Lung (tissue), 12 donors: ENCODE data around the gene PTPRN2. TPM values are rescaled to one million over a fixed set of nuclear protein-coding genes. Genes with fewer than 3 reads are reported as not detected.

ENCODE experiments used
- ATAC-seq: fragments of 200-7000 bp; cut with Tn5 transposase; one replicate; pipeline ENCODE4 v1.9.1; 2020; ENCODE audit warnings: moderate number of reproducible peaks; ENCODE audit not compliant: insufficient read depth, low FRiP score
- DNase-seq, 3 donors: peaks; one replicate each; pipeline ENCODE4 v3.0.0-alpha.2; 2013 to 2017
- H3K27ac ChIP-seq, 2 donors: one replicate each; pipeline ENCODE4 v1.5.1; 2013; ENCODE audit warnings: mild to moderate bottlenecking in 2 of 2, moderate library complexity in 2 of 2, control low read depth in 1 of 2, inconsistent platforms in 1 of 2, low read depth in 1 of 2, low read length in 1 of 2
- H3K27me3 ChIP-seq, 3 donors: one replicate each; pipeline ENCODE4 v1.5.1; 2013; ENCODE audit warnings: low read length in 2 of 3; ENCODE audit not compliant: control insufficient read depth in 3 of 3, insufficient read depth in 3 of 3
- H3K36me3 ChIP-seq, 4 donors: one replicate each; pipeline ENCODE4 v1.5.1; 2013; ENCODE audit warnings: low read length in 4 of 4, mild to moderate bottlenecking in 1 of 4, moderate library complexity in 1 of 4; ENCODE audit not compliant: control insufficient read depth in 4 of 4, insufficient read depth in 4 of 4
- H3K4me1 ChIP-seq, 5 donors: one replicate each; pipeline ENCODE4 v1.5.1; 2013; ENCODE audit warnings: low read length in 5 of 5, mild to moderate bottlenecking in 2 of 5, moderate library complexity in 1 of 5; ENCODE audit not compliant: control insufficient read depth in 5 of 5, insufficient read depth in 5 of 5
- H3K4me3 ChIP-seq: one replicate; pipeline ENCODE4 v1.5.1; 2013; ENCODE audit warnings: mild to moderate bottlenecking, control low read depth, moderate library complexity
- H3K9ac ChIP-seq, 2 donors: one replicate each; pipeline ENCODE4 v1.5.1; 2013; ENCODE audit warnings: low read length in 2 of 2, control low read depth in 1 of 2; ENCODE audit not compliant: insufficient read depth in 1 of 2
- H3K9me3 ChIP-seq, 4 donors: one replicate each; pipeline ENCODE4 v1.5.1; 2013; ENCODE audit warnings: low read length in 3 of 4, mild to moderate bottlenecking in 1 of 4, moderate library complexity in 1 of 4; ENCODE audit not compliant: control insufficient read depth in 4 of 4, insufficient read depth in 3 of 4
- WGBS, 2 donors: extraction: QIAGEN DNeasy Blood & Tissue Kit; methylation state at CpG; one replicate each; pipeline ENCODE4 v1.1.7; 2013; 5-methylcytosine and 5-hydroxymethylcytosine counted together
- polyA plus RNA-seq, 2 donors: library from polyadenylated mRNA; stranded (reverse); fragments of 200-250 nt; gene quantifications; one replicate each; pipeline ENCODE4 v1.2.1, GENCODE V29; 2013
- total RNA-seq, 2 donors: library from RNA; depleted of rRNA in 1 of 2; stranded (reverse); fragments of >200 nt in 1 of 2; gene quantifications; one replicate each; pipeline ENCODE4 v1.2.1, GENCODE V29; 2014 to 2021
- TF ChIP-seq, protein P1 (sequence below): IDR thresholded peaks from 2 replicates; pipeline ENCODE4 v1.5.1; 2012; ENCODE audit warnings: mild to moderate bottlenecking; ENCODE audit errors: control extremely low read depth, extremely low read depth
- donor health status: control.
- donor health status: control.
- donor health status: Bipolar disorder and iron deficiency.
- donor health status: healthy.
- donor health status: DM: yes; HTN: yes; CAD: no.

PTPRN2 gene
- total and polyA plus RNA-seq, 4 donors, result 2.1 to 7.4 (median 4.4) TPM

DNA sequence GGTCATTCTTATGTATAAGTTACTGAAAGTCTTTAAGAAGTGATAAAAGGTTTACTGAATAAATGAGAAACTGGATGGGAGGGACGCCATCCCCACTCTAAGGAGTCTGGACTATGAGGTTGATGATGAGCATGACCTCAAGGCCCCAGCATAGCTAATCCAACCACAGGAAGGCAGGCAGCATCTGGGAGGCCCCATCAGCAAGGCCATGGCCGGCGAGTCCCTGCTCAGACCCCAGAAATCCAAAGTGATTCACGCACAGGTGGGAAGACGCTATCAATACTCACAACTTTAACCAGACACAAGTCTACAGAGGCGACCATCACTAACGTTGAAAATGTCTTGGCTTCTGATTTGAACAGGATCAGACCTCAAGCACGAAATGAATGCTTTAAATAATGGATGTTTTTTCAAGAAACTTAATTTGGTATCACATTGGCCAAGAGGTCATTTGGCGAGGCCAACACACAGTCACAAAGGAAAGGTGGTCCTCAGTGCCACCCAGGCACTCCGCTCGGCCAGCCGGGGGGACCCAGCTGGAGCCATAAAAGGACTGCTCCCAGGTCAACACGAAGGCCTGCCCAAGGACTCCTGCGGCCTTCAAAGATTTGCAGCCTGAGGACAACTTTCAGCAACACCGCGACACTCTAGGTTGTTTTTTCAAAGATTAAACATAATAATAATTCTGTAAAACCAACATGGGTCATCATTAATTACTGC is 228.5 kb downstream of the PTPRN2 start:
- H3K9me3 ChIP-seq, result peaks cover 0 to 6% (median 2%) of the 10 kb centered on the region in 4 donors
- H3K27ac ChIP-seq, result no peak overlapping the region
- no peaks in the 10 kb centered on the region for H3K36me3 ChIP-seq
- H3K9ac ChIP-seq, result no peak overlapping the region
- ATAC-seq, result no peak
- no peaks in the 10 kb centered on the region for H3K4me1 ChIP-seq
- WGBS, 2 donors, result 83 to 87% methylated on average over 16 of the region's 16 CpGs
- TF ChIP-seq, protein P1, sequence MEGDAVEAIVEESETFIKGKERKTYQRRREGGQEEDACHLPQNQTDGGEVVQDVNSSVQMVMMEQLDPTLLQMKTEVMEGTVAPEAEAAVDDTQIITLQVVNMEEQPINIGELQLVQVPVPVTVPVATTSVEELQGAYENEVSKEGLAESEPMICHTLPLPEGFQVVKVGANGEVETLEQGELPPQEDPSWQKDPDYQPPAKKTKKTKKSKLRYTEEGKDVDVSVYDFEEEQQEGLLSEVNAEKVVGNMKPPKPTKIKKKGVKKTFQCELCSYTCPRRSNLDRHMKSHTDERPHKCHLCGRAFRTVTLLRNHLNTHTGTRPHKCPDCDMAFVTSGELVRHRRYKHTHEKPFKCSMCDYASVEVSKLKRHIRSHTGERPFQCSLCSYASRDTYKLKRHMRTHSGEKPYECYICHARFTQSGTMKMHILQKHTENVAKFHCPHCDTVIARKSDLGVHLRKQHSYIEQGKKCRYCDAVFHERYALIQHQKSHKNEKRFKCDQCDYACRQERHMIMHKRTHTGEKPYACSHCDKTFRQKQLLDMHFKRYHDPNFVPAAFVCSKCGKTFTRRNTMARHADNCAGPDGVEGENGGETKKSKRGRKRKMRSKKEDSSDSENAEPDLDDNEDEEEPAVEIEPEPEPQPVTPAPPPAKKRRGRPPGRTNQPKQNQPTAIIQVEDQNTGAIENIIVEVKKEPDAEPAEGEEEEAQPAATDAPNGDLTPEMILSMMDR, result no peak
- H3K4me3 ChIP-seq, result no peak overlapping the region
- no peaks in the 10 kb centered on the region for H3K27me3 ChIP-seq
- DNase-seq, result no peak

DNA sequence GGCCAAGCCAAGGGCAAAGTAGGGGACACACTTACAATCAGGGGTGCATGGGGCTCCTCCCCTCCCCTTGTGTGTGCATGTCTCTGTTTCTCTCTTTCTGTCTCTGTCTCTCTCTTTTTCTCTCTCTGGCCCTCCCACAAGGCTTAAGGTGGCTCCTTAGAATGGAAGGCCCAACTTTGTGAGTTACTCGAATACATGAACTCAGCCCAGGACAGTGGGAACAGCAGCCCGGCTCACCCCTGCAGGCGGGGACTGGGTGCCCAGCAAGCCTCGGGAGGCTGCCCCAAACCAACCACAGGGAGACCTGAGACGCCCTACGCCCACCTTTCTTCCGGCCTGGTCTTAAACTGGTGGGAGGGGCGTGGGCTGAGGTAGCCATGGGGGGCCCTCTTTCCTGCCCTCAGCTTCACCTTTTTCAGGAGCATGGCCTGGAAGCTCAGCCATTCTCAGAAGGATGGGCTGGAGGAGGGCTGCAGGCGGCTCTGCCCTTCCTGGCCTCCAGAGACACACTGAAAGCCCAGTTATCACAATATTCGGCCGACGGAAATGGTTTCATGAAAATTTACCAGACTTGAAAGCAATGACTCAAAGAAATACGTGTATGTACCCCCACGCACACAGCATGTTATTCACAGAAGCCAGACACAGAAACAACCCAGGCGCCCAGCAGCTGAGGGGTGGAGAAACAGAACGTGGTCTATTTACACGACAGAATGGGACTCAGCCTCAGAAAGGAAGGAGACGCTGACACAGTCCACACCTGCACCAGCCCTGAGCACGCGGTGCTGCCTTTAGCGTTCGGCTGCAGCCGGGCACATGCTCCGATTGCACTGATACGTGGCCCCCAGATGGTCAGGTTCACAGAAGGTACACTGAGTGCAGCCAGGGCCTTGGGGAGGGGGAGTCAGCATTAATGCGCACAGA is 229.5 kb downstream of the PTPRN2 start:
- Histone ChIP-seq H3K4me1 (no peaks in the 10 kb centered on the region), H3K27ac (no peak overlapping the region), H3K36me3 (no peaks in the 10 kb centered on the region), H3K9me3 (peaks cover 0 to 9% (median 2%) of the 10 kb centered on the region in 4 donors), H3K4me3 (no peak overlapping the region), H3K27me3 (no peaks in the 10 kb centered on the region), H3K9ac (no peak overlapping the region)
- TF ChIP-seq, protein P1, result no peak
- DNase-seq (no peak), ATAC-seq (no peak)
- WGBS, 2 donors, result 88 to 90% methylated on average over 26 of the region's 26 CpGs

DNA sequence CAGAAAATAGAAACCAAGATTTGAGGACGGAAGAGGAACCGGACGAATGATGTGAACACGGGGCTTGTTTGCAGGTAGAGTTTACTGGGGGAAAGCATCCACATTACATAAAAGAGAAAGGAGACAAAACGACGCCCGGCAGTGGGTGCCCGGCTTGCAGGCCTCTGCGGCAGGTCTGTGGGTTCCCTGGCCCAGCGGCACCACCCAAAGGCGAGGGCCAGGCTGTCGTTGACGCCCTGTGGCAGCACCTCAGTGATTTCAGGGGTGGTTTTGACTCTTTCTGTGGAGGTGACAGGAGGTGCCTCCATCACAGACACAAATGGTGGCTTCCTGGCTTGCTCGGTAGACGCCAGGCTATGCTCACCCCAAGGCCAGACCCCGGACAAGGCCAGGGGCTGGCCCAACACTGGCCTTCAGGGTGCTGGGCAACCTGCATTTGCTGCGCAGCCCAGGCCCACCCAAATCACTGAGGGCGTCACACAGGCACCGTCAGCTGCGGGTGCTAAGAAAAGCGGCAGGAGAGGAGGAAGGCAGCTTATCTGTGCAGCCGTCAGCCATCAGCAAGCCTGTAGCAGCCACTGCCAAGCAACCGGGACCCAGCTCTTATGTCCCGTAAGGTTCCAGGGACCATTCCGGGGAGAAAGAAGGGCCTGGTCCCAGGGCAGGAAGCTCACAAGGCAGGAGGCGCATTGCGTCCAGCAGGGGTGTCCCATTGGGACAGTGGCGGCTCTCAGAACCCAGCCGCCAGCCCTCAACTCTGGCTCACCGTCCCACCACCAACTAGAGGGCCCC is 230.3 kb downstream of the PTPRN2 start:
- no peaks in the 10 kb centered on the region for H3K36me3 ChIP-seq

More for the DNA sequence above, 230.3 kb downstream of the PTPRN2 start:
- H3K9ac ChIP-seq, result no peak overlapping the region
- H3K4me1 ChIP-seq, result no peaks in the 10 kb centered on the region
- peaks cover 0 to 9% (median 2%) of the 10 kb centered on the region in 4 donors for H3K9me3 ChIP-seq
- 89 to 92% methylated on average over 30 of the region's 30 CpGs for WGBS, 2 donors
- DNase-seq (no peak), ATAC-seq (no peak)
- no peak overlapping the region for H3K27ac ChIP-seq
- H3K4me3 ChIP-seq, result no peak overlapping the region
- no peaks in the 10 kb centered on the region for H3K27me3 ChIP-seq
- TF ChIP-seq, protein P1, result no peak
